A673 (cell line): ENCODE results near the gene LITAFD.

Experiments used
- CTCF ChIP-seq: fragments of 300-800, 200-600 bp; sonication (generic); conservative IDR thresholded peaks from 2 replicates; pipeline ENCODE4 v1.5.1; 2017; ENCODE audit warnings: low read depth, mild to moderate bottlenecking, antibody characterized with exemption, low read length, moderate library complexity, mixed read lengths
- EZH2 ChIP-seq: fragments of 200-600 bp; sonication (generic); IDR thresholded peaks from 2 replicates; pipeline ENCODE4 v1.6.1; 2017; ENCODE audit warnings: borderline replicate concordance, low read depth, mild to moderate bottlenecking, mixed read lengths, antibody characterized with exemption, low read length; ENCODE audit not compliant: poor library complexity, severe bottlenecking

- TF ChIP-seq CTCF (no peak), EZH2 (no peak)
Measured at GRCh38 chr16:8847623-8848022, 34.5 kb upstream of the LITAFD start.
